OCI-M2 (cell line): ENCODE data around the gene PEPD.

ENCODE experiments used
- DNase-seq: peaks from one replicate; lab custom pipeline; 2025; ENCODE audit not compliant: unreplicated experiment; lab: John Stamatoyannopoulos, UW

PEPD gene

GRCh38 chr19:33426621-33427361 is 94.8 kb downstream of the PEPD start:
- no peak for DNase-seq

- no peak for DNase-seq
Measured at GRCh38 chr19:33424181-33424580, 97.4 kb downstream of the PEPD start.

GRCh38 chr19:33422369-33423180 is 99.0 kb downstream of the PEPD start:
- DNase-seq = no peak

DNA sequence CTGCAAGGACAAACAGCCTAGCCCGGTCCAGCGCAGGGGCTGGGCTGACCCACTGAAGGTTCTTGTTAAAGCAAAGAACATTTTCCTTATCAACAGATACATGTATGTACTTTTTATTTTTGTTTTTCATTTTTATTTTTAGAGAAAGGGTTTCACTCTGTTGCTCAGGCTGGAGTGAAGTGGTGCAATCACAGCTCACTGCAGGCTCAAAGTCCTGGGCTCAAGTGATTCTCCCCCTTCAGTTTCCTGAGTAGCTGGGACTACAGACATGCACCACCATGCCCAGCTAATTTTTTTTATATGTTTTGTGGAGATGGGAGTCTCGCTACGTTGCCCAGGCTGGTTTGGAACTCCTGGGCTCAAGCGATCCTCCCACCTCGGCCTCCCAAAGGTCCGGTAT is 100.2 kb downstream of the PEPD start:
- no peak for DNase-seq

DNA sequence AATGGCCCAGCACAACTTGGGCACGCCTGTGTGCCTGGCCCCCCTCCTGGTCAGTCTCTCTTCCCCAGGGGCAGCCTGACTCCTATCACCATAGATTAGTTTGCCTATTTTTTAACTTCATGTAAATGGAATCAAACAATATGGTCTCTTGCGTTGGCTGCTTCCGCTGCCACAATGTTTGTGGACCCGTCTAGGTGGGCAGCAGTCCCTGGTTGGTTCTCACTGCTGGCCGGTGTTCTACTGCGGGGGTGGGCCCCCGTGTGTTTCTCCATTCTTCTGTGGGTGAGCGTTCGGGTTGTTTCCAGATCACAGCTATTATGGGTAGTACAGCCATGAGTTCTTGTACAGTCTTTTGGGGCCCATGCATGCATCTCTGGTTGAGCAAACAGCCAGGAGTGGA is 100.8 kb downstream of the PEPD start:
- no peak for DNase-seq

GRCh38 chr19:33419788-33420130 is 101.8 kb downstream of the PEPD start:
- DNase-seq = no peak

DNA sequence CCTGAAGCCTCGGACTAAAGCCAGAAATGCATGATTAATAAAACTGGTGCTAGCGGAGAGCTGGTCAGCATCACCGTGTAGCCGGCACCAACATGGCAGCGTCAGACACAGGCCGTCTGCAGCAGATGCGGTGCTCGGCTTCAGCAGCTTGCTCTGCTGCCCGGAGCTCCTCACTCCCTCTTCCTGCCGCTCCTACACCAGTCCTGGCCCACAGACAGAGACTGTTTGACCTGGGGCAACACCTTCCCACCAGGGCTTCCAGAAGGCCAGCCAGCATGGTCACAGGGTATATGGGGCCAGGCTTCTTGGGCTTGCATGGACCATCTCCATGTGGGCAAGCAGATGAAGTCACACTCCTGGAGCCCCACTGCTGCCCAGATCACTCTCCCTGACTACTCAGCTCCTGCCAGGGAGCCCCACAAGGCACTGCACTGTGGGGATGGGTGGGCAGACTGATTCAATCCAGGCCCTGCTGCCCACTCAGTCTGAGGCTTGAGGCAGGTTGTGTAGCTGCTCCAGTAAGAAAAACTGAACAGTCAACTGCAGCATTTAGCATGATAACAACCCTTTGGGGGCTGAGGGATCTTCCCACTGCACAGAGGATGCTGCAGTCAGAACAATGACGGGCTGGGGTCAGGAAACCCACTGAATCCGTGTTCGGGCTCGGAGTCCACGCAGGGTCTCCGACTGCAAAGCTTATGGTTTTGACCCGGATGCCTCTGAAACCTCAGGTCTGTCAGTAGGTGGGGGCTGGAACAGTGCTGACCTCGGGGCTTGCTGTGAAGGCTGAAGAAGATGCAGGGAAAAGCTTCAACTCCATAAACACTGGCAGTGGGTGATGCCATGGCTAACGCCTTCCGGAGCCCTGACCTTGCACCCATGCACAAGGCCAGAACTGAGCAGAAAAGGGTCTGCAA is 102.5 kb downstream of the PEPD start:
- DNase-seq = no peak

DNA sequence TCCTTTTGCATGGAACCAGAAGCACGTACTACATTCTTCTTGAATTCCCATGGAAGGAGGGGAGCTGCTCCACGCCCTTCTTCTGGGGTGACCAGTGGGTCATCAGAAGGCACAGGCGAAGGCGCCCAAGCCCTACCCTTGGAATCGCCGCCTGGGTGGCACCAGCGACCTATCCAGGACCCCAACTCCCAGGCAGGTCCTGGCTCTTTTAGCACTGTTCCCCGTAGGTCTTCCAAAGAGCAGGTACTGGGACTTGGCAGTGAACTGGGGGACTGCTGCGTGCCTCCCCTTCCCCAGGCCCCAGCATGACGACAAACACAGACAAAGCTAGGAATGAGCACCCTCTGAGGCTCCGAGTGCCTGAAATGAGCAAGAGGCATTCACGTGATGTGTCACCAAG is 103.1 kb downstream of the PEPD start:
- DNase-seq = no peak

DNA sequence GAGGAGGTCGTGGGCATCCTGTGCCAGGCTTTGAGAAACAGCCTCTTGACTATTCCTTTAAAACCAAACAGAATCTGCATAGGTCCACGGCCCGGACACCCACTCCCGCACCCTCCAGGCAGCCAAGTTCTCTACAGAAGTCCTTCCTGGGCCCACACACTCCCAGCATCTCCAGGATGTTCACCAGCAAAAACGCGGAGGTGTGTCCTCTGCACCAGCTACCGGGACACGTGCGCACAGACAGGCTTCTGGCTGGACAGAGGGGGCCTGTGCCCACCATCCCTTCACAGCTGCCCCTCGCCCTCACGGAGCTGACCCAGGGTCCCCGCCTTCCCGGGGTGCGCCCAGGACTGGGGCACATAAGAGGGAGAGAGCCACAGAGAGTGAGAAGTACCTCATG is 103.8 kb downstream of the PEPD start:
- no peak for DNase-seq

GRCh38 chr19:33416307-33417215 is 105.0 kb downstream of the PEPD start:
- peak; percentile 25 for DNase-seq

DNA sequence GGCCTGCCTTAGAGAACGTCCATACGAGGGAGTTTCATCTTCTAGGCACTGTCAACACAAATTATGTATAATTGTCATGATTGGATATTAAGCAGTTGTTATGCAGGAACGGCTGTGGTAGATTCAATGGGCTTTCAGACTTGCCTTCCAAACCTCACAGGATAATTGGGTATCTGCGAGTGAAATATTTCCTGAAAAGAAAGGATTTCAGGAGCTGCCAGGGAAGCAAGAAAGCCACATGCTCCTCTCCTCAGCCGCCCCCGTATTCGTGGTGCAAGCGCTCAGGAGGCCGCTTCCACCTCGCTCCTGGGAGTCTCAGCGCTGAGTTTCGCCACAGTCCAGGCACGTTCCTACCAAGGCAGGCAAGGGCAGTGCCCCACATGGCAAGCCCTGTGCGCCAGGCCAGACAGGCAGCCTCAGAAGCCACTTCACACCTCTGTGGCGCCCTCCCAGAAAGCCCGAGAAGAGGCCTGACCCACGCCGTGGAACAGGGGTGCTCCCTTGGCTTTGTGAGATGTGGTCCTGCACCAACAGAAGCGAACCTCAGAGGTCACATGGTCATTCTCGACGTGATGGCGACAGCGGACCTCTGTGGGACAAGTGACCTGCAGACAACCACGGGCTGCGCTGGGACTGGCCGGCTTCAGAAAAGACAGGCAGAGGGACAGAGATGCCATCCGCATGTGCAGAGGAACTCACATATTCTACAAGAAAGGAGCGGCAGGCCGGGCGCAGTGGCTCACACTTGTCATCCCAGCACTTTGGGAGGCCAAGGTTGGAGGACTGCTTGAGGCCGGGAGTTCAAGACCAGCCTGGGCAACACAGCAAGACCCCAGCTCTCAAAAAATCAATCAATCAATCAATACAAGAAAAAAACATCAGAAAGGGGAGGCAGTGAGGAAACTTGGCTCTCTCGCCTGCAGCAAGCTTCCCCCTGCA is 106.7 kb downstream of the PEPD start:
- no peak for DNase-seq

DNA sequence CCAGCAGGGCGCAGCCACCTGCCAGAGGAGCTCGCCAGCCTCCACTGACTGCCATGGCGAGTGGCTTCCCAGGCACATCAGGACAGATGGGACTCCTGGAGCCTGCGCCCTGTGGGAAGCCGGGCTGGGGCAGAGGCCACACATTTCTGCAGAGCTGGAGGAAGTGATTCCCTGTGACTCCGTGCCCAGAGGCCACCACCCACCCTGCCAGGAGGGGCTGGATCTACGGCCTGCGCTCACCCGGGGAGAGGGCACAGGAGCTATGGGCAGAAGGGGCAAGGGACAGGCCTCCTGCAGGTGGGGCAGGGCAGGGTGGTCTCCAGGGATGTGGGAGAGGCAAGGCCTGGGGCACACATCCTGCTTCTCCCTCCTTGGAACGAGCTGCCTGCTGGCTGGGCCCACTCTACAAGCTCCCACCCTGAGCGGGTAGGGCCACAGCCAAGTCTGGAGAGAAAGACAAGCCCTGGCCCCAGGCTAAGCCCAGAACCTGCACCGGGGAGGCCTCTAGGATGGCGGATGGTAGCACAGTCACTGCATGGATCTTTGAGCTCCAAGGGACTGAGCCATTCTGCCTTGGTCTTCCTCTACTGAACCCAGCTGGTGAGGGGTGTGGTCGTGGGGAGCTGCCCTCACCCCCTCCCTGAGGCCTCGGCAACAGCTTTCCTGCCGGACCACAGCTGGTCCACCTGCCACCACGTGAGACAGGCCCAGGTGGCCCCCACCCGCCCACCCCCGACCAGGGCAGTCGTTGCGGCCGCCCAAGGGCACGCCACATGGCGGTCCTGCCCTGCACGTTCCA is 107.5 kb downstream of the PEPD start:
- DNase-seq = no peak

DNA sequence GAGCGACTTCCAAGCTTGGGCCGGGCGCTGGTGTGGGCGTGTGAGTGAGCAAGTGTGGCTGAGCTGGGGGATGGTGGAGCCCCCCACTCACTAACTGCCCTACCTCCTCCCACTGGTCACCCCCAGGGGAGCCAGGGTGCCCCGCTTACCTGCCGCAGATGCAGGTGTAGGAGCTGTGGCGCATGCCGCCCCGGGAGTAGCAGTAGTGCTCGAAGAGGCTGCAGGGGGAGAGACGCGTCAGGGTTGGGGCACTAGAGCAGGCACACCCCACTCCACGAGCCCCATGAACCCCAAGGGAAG is 108.2 kb downstream of the PEPD start:
- DNase-seq = no peak

DNA sequence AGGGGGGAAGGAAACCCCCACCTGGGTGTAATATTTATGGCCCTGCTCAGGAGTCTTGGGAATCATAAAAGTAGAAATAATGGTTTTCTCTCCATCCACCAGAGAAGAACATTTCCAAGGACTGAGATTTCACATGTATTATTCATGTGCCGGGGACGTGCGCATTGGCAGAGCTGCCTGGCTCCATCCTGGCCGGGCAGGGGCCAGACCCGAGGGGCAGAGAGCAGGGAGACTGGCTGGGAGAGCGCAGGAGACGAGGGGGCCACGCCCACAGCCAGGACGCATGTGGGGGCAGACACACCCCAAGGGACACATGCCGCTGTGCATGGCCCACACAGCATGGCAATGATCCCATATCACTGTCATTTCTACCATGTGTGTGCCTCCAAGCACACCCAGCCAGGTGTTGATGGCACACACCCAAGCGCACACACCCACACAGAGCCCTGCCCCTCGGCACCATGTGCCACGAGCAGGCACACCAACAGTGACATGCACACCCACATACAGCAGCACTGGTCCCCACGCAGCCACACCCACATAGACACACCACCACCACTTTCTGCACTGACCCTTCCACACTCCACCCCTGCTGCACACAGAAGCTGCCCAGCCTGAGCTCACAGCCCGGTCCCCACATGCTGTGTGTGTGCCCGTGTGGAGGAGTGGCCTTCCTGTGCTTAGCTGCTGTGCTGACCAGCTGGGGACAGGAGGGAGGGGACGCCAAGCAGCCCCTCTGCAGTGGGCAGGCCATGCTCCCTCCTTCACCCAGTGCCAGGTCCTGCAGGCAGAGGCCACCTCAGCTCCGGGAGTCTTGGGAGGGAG is 108.8 kb downstream of the PEPD start:
- DNase-seq = no peak

DNA sequence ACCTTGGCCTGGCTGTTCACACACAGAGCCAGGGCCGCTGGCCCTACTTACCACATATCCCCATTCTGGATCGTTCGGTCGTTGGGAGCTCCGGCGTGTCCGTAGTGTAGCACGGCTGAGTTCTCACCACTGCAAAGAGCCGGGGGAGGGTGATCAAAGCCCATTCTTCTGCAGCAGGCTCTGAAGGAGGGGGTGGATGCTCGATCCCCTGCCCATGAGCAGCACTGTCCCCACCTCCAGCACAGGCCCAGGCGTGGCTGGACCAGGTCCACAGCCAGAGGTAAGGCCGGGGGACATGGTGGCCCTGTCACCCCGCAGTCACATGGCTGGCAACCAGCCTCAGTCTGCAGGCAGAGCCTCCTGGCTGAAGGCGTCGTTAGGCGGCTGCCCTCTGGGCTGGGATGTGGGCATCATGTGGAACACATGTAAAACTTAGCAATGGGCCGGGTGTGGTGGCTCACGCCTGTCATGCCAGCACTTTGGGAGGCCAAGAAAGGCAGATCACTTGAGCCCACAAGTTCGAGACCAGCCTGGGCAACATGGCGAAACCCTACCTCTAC is 109.9 kb downstream of the PEPD start:
- no peak for DNase-seq

DNA sequence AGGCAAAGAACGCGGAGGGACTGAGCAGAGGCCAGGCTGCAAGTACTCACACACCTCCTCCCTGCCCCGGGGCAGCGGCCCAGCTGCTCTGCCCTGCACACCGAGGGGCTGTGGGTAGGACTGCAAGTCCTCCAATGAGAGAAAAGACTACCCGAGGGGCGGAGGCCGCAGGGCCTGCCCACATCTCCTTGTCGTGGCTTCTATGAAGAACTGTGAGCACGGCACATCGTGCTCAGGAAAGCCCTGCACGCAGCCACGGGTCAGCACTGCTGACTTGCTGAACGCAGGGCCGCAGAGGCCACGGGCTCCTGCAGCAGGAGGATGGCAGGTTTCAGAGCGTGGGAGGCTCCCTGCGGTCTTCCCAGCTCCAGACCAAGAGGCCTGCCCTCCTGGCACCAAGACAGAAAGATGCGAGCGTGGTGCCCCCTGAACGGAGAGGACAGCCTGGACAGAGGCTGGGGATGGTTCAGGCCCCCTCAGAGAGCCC is 110.6 kb downstream of the PEPD start:
- DNase-seq = no peak

DNA sequence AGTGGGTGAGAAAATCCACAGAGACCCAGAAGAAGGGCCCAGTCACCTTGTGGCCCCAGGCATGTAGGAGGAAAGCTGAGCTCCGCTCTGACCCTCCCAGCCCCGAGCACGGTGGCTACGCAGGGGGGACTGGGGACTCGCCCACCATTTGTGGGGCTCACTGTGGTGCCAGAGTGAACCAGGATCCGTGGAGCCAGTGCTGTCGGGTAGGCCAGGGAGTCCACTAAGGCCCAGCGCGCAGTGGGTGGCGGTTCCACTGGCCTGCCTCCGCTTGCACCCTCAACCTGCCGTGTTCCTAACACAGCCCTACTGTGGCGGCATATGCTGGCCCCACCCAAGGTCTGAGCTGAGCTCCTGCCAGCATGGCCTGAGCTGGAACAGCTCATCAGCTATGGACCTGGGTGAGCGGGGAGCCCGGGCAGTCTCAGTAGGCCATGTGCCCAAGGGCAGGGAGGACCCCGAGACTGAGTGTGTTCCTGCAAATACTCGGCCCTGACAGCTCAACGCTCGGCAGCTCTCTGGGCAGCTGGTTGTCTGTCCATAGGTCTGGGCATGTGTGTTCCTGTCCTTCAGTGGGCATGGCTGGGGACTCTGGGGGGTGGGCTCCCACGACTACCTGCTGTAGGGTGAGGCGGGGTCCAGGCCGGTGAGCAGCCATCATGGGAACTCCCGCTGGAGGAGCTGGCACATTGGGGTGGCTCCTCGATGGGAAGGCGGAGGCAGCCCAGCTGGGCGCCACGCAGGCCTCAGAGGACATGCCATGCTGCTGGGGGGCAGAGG is 111.5 kb downstream of the PEPD start:
- DNase-seq = no peak
